Fibroblast of pulmonary artery (primary cell): ENCODE data around the gene NTRK2.
A peak's percentile ranks its signal among the peaks of the same experiment; 100 is the strongest.

Experiments
- DNase-seq: peaks from one replicate; pipeline ENCODE4 v3.0.0-alpha.2; 2010; ENCODE audit warnings: low read depth
- H3K4me3 ChIP-seq: replicated peaks from 2 replicates; pipeline ENCODE4 v1.5.1; 2011; ENCODE audit warnings: low read depth, mild to moderate bottlenecking, control low read depth, low read length, moderate library complexity
- CTCF ChIP-seq: IDR thresholded peaks from 2 replicates; pipeline ENCODE4 v1.5.1; 2011; ENCODE audit warnings: mild to moderate bottlenecking, control low read depth, low read length, inconsistent platforms; ENCODE audit errors: missing control alignments

NTRK2 gene

GRCh38 chr9:84850830-84851392 lies 181.4 kb downstream of the NTRK2 start:
- no peak for DNase-seq
- no peak overlapping the region for H3K4me3 ChIP-seq
- no peak for TF ChIP-seq CTCF

GRCh38 chr9:84851935-84852585 lies 182.5 kb downstream of the NTRK2 start:
- TF ChIP-seq CTCF: no peak
- DNase-seq: peak; percentile 94
- H3K4me3 ChIP-seq: no peak overlapping the region

- no peak overlapping the region for H3K4me3 ChIP-seq
- DNase-seq: no peak
- TF ChIP-seq CTCF: no peak
Observed at GRCh38 chr9:84852617-84853301, 183.2 kb downstream of the NTRK2 start.

GRCh38 chr9:84856181-84856632 lies 186.7 kb downstream of the NTRK2 start:
- H3K4me3 ChIP-seq: no peak overlapping the region
- peak; percentile 12 for DNase-seq
- TF ChIP-seq CTCF: no peak

GRCh38 chr9:84857211-84857610 lies 187.7 kb downstream of the NTRK2 start:
- no peak for TF ChIP-seq CTCF
- DNase-seq: peak; percentile 49

GRCh38 chr9:84858364-84858763 lies 188.8 kb downstream of the NTRK2 start:
- no peak for DNase-seq
- H3K4me3 ChIP-seq: no peak overlapping the region
- no peak for TF ChIP-seq CTCF

More at GRCh38 chr9:84857211-84857610, 187.7 kb downstream of the NTRK2 start:
- H3K4me3 ChIP-seq: no peak overlapping the region
